HG02943 (cell line): ENCODE results near the gene APPL1.

ENCODE experiments used
- ATAC-seq: cut with Tn5 transposase; IDR thresholded peaks from one replicate; pipeline ENCODE4 v1.9.1; 2021; ENCODE audit warnings: mild to moderate bottlenecking, low read depth, moderate library complexity; ENCODE audit not compliant: unreplicated experiment

APPL1 gene

GRCh38 chr3:57227204-57227929 lies at the start of gene APPL1:
Gene APPL1 (plus strand): TSS chr3:57227729. CDS start chr3:57227884, 155 bp downstream.
- ATAC-seq = peak; percentile 83

GRCh38 chr3:57179580-57180410 lies 47.7 kb upstream of the APPL1 start:
- ATAC-seq = no peak

GRCh38 chr3:57184526-57184925 lies 43.0 kb upstream of the APPL1 start:
- ATAC-seq = no peak

GRCh38 chr3:57192028-57192427 lies 35.5 kb upstream of the APPL1 start:
- ATAC-seq = no peak

- no peak for ATAC-seq
Observed at GRCh38 chr3:57194641-57195040, 32.9 kb upstream of the APPL1 start.

GRCh38 chr3:57199895-57200297 lies 27.6 kb upstream of the APPL1 start, which contains the start of gene HESX1:
Gene HESX1 (minus strand): TSS chr3:57199978. CDS start chr3:57199918, 60 bp downstream.
- ATAC-seq = no peak

- ATAC-seq = no peak
Observed at GRCh38 chr3:57206423-57206822, 21.1 kb upstream of the APPL1 start.

- ATAC-seq = no peak
Observed at GRCh38 chr3:57221883-57222282, 5.6 kb upstream of the APPL1 start.

GRCh38 chr3:57224856-57225255 lies 2.7 kb upstream of the APPL1 start:
- ATAC-seq = no peak

- ATAC-seq = no peak
Observed at GRCh38 chr3:57226176-57226575, 1.4 kb upstream of the APPL1 start.

- peak; percentile 39 for ATAC-seq
Observed at GRCh38 chr3:57227930-57228751, 612 bp downstream of the APPL1 start.

- ATAC-seq = no peak
Observed at GRCh38 chr3:57230006-57230405, 2.5 kb downstream of the APPL1 start.

GRCh38 chr3:57233799-57234198 lies 6.3 kb downstream of the APPL1 start:
- no peak for ATAC-seq

- ATAC-seq = no peak
Observed at GRCh38 chr3:57234613-57235575, 7.4 kb downstream of the APPL1 start.

- no peak for ATAC-seq
Observed at GRCh38 chr3:57244946-57245345, 17.4 kb downstream of the APPL1 start.

GRCh38 chr3:57252404-57252803 lies 24.9 kb downstream of the APPL1 start:
- no peak for ATAC-seq

GRCh38 chr3:57256844-57257243 lies 29.3 kb downstream of the APPL1 start:
- ATAC-seq = no peak

- ATAC-seq = no peak
Observed at GRCh38 chr3:57257678-57258077, 30.1 kb downstream of the APPL1 start.

GRCh38 chr3:57261119-57261518 lies 33.6 kb downstream of the APPL1 start:
- no peak for ATAC-seq

- no peak for ATAC-seq
Observed at GRCh38 chr3:57261929-57262328, 34.4 kb downstream of the APPL1 start.
